ENCODE data around the gene NQO2.

DNA sequence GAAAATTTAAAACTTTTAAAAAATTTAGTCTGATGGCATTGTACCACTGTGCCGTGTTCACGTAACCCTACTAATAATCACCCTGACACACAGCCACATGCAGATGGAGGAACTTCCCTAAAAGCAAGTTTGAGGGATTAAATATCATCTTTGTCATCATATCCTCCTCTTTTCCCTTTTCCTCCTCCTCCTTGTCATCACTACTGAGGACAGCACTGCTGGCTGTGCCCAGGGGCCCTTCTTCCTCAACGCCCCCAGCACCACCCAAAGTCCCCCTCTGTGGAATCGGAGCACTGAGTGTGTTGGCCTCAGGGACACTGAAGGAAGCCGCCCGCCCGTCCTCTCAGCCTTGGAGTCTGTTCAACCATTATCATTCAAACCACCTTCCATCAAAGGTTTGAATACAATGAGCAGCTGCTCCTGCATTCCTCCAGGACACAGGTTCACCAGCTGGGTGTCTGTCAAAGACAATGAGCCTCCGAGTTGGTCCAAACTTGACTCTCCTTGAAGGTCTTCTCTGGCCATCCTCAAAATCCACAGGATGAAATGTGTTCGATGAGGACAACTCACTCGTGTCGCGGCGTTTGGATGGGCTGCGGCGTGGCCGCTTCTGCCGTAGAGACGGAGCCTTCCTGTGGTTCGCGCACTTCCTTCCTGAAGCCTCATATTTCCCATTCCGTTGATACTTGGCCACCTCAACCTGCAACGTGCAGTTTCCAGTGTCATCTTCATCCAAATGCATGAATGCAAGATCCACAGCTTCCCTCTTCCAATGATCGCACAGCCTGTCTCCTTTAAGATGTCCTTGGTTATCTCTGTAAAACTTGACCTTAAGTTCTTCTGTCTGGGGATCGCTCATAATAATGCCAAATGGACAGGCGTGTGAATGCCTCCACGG lies 23.3 kb downstream of the NQO2 start:
- no peak for TF ChIP-seq CTCF (IDR thresholded peaks at IDR 0.05)
- TF ChIP-seq EZH2 (IDR thresholded peaks at IDR 0.05; ENCODE audit: borderline replicate concordance, insufficient read depth, low read depth, low read length, poor library complexity, severe bottlenecking) = no peak
